Measurements from ENCODE around the gene ACO1.

ACO1 gene

DNA sequence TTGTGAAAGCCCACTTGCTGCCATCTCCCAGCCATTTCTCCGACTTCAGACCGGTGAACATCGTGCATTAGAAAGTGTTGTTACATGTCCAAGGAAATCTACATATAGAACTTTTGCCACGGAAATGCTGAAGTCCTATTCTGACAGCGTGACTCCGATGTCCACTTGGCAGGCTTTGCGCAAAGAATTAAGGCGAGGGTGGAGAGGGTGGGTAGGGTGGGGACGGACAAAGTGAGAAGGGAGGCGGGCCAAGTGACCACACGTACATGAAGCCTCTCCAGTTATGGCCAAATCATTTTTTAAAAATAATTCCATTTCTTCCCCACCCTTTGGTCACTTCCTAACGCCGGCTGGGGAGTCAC is 460 bp upstream of the ACO1 start:
- FAIRE-seq = no peak

GRCh38 chr9:32385152-32385884 is 875 bp downstream of the ACO1 start:
- FAIRE-seq = no peak

DNA sequence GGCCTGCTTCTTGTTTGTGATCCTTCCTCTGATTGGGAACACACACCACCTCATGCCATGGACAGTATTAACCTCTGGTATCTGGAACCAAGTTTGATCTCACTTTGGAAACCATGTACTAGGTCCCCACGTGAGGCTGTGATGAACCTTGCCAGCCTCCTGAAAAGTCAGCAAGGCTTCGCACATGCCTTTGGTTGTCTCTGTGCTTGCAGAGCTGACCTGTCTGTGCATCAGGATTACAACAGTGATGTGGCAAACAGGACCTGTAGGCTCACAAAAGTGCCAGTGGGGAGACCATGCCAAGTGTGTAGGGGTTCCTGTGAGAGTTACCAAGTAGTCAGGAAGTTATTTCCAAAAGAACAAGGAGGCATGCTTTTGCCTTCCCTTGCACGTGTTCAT is 1.4 kb downstream of the ACO1 start:
- no peak for FAIRE-seq

GRCh38 chr9:32387256-32387655 is 2.8 kb downstream of the ACO1 start:
- no peak for FAIRE-seq

DNA sequence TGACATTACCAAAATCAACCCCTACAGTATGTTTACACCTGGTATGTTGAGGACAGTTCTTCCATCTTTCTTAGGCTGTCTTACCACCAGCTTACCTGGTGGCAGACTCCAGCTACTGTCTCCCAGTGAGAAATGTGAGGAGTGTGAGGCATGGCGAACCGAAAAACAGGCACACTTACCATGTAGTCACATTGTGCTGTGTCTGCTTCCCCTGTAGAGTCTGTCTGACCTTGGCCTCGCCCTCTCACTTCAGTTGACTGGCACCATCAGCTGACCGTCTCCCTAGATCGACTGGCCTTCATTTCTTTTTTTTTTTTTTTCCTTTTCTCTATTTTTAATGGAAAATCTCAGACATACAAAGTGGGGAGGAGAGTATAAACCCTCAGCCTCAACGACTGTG is 4.9 kb downstream of the ACO1 start:
- no peak for FAIRE-seq

DNA sequence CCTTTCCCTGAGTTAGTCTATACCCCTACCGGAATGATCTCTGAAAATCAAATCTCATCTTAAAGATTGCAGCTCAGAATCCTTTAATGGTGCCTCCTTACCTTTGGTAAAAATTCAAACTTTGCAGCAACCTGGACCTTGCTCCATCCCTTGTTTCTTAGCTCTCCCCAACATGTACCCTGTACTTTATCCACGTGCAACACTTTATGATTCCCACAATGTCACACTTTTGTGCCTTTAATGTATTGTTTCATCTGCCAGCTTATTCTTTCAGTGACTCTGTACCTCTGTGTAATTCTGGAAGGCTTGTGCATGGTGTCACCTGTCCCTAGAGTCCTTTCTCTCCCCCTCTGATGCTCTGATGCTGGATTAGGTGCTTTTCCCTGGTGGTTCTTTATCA is 9.5 kb downstream of the ACO1 start:
- no peak for FAIRE-seq

DNA sequence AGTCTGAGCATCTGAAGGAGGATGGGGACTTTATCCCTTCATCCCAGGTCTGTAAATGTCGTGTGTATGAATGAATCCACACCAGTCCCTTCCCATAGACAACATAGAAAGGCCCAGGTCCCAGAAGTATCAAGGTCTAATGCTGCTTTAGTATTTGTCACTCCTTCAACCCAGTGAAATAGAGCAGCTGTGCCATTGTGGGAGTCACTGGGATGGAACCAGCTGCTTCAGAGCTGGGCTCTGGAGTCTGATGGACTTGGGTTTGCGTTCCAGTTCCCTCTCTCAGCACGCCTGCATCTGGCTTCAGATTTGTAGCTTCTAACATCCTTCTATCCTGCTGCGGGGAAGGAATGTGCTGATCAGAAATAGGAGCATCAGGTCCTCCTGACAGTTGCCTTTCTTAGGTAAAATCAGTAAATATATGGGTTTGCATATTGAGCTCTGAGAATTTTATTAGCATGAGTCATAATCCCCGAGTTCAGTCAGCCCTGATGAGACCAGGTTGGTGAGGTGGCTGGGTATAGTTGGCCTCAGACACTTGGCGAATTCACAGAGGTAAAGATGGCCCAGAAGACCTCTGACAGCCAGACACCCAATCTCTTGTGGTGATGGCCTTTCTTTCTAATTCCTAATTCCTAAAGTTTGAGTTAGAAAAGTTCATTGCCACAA is 10.1 kb downstream of the ACO1 start:
- FAIRE-seq = no peak

GRCh38 chr9:32395510-32396216 is 11.2 kb downstream of the ACO1 start:
- no peak for FAIRE-seq

DNA sequence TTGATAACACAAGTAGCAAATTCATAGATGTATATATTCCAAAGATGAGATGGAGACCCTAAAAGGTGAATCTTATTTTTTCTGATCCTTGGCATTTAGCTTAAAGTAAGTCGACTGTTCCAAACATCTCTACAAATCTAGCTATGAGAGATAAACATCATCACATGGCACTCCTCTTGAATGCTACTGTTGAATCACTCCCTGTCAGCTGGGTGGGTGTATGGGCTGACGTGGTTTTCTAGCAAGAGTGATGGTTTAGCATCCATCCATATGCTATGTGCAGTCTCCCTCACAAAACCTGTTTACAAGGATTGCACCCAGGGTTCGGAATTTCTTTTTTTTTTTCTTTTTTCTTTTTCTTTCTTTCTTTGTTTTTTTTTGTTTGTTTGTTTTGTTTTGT is 13.8 kb downstream of the ACO1 start:
- no peak for FAIRE-seq

DNA sequence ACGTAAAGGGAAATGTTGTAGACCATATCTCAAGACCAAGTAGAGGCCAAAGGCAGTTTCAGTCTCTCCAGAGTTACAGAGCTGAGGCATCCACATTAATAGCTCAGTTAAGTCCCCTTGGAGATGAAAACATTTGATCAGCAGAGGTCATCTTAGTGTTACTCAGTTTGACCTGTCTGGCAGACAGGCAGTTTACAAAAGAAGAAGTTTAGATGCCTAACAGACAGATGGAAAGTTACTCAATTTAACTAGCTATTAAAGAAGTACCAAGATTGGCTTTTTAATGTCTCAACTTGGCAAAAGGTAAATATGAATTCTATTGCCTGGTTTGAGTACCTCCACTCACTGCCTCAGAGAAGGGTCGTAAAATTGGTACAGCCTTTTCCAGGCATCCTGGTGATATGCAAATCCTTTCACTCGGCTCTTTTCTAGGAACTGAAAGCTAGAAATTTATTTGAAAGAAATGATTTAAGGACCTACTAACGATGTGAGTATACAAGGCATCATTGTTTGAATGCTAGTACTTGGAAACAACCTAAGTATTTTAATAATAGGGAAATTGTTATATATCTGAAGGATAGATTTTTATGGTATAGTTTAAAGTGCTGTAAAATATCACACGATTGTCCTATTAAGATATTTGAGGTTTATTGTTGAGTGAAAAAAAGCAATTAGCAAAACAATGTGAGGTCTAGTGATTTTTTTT is 14.8 kb downstream of the ACO1 start:
- FAIRE-seq = no peak

DNA sequence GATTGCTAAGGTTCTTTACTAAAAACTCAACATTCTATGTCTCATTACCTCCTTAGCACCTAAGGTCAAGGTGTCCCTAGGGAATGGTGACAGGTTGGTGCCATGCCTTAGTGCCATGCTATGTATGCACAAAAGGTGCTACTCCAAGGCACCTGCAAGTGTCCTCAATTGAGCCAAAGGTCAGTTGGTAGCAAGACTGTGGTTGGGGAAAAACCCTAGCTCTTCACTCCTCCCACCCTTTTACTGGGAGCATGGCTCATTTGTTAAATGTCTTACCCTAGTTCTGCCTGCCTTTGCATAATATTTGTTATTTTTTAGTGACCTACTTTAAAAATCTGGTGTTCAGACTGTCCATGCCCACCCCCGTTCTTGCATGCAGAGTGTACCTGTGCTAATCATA is 17.0 kb downstream of the ACO1 start:
- no peak for FAIRE-seq

- FAIRE-seq = no peak
Observed at GRCh38 chr9:32403567-32404260, 19.3 kb downstream of the ACO1 start.

DNA sequence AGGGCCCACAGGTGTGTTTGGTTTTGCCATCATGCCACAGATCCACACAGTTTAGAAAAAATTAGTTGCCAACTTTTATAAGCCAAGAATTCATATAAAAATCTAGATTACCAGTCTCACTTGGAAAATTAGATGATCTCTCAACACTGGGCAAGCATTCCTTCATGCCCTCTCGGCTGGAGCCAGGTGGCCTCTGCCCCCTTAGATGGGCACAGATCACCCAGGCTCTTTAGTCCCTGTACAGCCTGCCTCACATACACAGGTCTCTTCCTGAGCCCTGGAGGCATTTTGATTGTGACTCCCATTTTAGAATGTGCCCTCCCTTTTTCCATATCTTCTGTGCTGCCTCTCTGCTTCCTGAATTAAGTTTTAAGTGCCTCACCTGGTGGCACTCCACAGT is 20.0 kb downstream of the ACO1 start:
- no peak for FAIRE-seq

DNA sequence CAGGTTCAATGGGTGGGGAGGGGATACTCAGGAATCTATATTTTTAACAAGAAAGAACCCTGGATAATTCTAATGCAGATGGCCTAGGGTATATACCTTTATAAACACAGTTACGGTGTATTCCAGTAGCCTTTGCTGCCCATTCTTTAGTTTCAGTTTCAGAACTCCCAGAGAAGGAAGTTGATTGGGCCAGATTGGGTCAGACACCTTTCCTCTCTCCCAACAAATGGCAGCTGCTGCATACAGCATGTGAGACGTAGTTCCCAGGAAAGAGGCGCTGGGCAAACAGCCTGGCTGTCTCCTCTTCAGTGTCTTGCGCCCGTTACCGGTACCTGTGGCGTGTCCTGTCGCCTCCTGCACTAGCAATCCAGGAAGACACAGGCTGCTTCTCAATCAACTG is 20.4 kb downstream of the ACO1 start:
- FAIRE-seq = no peak

DNA sequence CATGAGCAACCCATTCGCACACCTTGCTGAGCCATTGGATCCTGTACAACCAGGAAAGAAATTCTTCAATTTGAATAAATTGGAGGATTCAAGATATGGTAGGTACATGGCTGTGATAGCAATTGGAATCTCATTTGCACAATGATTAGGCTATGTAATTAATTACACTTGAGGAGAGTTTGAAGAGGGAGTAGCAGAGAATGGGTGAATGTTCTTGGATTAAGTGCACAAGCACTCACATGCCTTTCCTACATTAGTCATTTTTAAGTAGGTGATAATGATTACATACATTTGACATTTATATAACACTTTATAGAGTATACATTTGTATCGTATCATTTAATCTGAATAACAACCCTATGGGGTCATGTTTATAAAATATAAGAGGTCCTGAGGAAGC is 21.1 kb downstream of the ACO1 start:
- no peak for FAIRE-seq

DNA sequence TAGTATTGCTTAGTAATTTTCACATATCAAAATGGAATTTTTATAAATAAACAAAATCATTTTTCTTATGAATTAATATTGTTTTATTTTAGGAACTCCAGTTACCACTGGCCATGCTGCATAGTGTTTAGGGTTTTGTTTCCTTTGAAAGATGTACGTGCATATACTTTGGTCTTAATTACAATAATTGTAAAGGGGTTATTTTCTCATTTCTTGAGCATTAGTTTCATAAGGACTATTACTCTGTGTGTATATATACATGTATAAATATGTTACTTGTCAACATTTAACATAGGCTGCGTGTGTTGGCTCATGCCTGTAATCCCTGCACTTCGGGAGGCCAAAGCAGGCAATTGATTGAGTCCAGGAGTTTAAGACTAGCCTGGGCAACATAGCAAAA is 21.6 kb downstream of the ACO1 start:
- no peak for FAIRE-seq

GRCh38 chr9:32411753-32412152 is 27.3 kb downstream of the ACO1 start:
- FAIRE-seq = no peak

DNA sequence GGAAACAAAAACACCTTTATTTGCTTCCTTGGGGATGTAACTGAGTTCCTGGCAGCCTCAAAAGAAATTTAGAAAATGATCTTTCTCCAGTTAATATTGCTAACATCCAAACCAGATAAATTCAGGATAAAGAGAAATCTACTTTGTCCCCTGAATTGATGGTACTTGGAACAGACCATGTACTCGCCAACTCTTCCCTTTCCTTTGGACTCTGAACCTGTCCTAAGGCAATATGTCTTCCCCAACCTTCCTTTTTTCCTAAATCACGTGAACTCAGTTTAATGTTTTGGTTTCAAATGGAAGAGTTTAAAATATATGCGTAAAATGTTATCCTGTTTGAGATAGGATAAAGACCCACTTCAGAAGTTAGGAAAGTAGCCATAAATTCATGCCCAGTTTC is 28.0 kb downstream of the ACO1 start:
- no peak for FAIRE-seq

DNA sequence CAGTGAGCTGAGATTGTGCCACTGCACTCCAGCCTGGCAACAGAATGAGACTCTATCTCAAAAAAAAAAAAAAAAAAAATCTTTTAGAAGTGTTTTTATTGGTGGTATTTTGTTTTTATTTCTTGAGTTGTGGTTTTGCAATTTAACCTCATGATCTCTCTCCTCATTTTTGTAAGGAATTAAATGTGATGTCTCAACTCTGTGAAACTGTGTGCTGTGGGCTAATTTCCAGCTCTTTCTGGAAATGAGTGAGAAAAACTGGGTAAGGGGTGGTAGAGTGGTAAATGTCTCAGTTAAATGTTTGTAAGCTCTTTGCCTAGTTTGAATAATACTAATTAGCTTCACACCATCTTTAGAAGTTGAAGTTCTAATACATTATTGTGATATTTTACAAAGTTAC is 29.0 kb downstream of the ACO1 start:
- FAIRE-seq = no peak

- FAIRE-seq = no peak
Observed at GRCh38 chr9:32414856-32415255, 30.4 kb downstream of the ACO1 start.

GRCh38 chr9:32419921-32420320 is 35.5 kb downstream of the ACO1 start:
- no peak for FAIRE-seq

GRCh38 chr9:32422237-32422806 is 37.9 kb downstream of the ACO1 start:
- no peak for FAIRE-seq

DNA sequence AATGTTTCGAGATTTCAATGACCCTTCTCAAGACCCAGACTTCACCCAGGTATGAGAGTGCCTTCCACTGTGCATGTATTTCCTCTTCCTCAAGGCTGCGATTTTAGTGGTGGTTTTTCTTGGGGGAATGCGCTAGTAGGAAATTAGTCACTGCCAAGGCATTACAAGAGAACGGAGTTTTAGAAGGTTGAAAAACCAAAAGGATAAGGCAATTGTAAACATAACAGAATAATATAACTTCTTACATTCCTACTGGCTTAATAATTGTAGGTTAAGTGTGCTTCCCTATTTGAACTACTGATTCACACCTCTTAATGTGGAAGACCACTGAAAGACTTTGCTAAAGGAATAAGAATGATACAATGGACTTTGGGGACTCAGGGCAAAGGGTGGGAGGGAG is 38.9 kb downstream of the ACO1 start:
- no peak for FAIRE-seq
